K562 (cell line): ENCODE measurements around the gene APBA2. TPM values are rescaled to one million over a fixed set of nuclear protein-coding genes. Genes with fewer than 3 reads are reported as not detected.

Experiments
- ATAC-seq: fragments of 200-7000 bp; cut with Tn5 transposase; 3 replicates; pipeline ENCODE4 v1.9.1; 2020; ENCODE audit warnings: moderate library complexity
- BruUV-seq: library from RNA; stranded (reverse); fragments of 400-500 nt; replicated peaks from 2 replicates; lab custom pipeline; 2021; lab: Mats Ljungman, UMichigan
- CTCF ChIA-PET: fragments of 300-600 bp; formaldehyde crosslinking; extraction: SDS; loops from one replicate; lab custom pipeline; 2021; ENCODE audit warnings: low intra/inter-chr PET ratio; lab: Yijun Ruan, JAX
- POLR2A ChIA-PET: fragments of 300-600, 350-650 bp; sonication (Branson Sonifier 250); formaldehyde crosslinking; extraction: SDS; loops from one replicate; lab custom pipeline; 2021; ENCODE audit warnings: antibody characterized with exemption, inconsistent platforms; lab: Yijun Ruan, JAX
- DNase-seq, 4 experiments: peaks; one replicate each; pipeline versions ENCODE4 v3.0.0 to v3.0.0-alpha.2; 2011 to 2018; ENCODE audit warnings: low spot score in 3 of 4, mixed read lengths in 3 of 4; ENCODE audit errors: extremely low read depth in 1 of 4
- FAIRE-seq: peaks from 2 replicates; lab custom pipeline; 2011; peaks lifted over from hg19 to GRCh38; lab: Jason Lieb, UNC
- H2AFZ ChIP-seq: 2 replicates; pipeline ENCODE4 v1.6.0; 2011; ENCODE audit warnings: low read depth, low read length, control low read depth, inconsistent platforms
- H3K27ac ChIP-seq: fragments of 200-600 bp; 3 replicates; pipeline ENCODE4 v1.8.0; 2011; ENCODE audit warnings: low read depth, mild to moderate bottlenecking, control low read depth, inconsistent platforms, low read length, moderate library complexity, mixed read lengths; ENCODE audit errors: extremely low read depth
- H3K27me3 ChIP-seq, 2 experiments: fragments of 300-600 bp in 1 of 2; 2 replicates in 1 of 2; 3 replicates in 1 of 2; pipeline versions ENCODE4 v1.6.0 to v1.8.0; 2011; ENCODE audit warnings: inconsistent platforms in 2 of 2, low read length in 2 of 2, mild to moderate bottlenecking in 1 of 2, mixed read lengths in 1 of 2, moderate library complexity in 1 of 2; ENCODE audit not compliant: control insufficient read depth in 2 of 2, insufficient read depth in 2 of 2
- H3K36me3 ChIP-seq: fragments of 300-600 bp; 3 replicates; pipeline ENCODE4 v1.8.0; 2011; ENCODE audit warnings: mild to moderate bottlenecking, low read length, inconsistent platforms; ENCODE audit not compliant: control insufficient read depth, insufficient read depth
- H3K4me1 ChIP-seq, 2 experiments: fragments of 200-600 bp in 1 of 2; replicated peaks in 1 of 2; 2 replicates in 1 of 2; 3 replicates in 1 of 2; pipeline versions ENCODE4 v1.5.1 to v1.8.0; 2011; ENCODE audit warnings: inconsistent platforms in 2 of 2, low read length in 2 of 2, mild to moderate bottlenecking in 1 of 2, mixed read lengths in 1 of 2, moderate library complexity in 1 of 2; ENCODE audit not compliant: control insufficient read depth in 2 of 2, insufficient read depth in 2 of 2
- H3K4me2 ChIP-seq: 2 replicates; pipeline ENCODE4 v1.6.1; 2011; ENCODE audit warnings: low read length, control low read depth, inconsistent platforms, mixed read lengths; ENCODE audit not compliant: insufficient read depth
- H3K4me3 ChIP-seq: fragments of 200-600 bp; sonication (generic), shearing (Covaris generic); 2 replicates; pipeline ENCODE4 v1.5.1; 2016; ENCODE audit warnings: control low read depth, inconsistent platforms
- H3K79me2 ChIP-seq: fragments of 200-600 bp; 3 replicates; pipeline ENCODE4 v1.8.0; 2011; ENCODE audit warnings: low read length, inconsistent platforms; ENCODE audit not compliant: control insufficient read depth, insufficient read depth
- H3K9ac ChIP-seq, 2 experiments: 2 replicates each; pipeline versions ENCODE4 v1.6.0 to v1.6.1; 2011; ENCODE audit warnings: low read depth in 2 of 2, low read length in 2 of 2, control low read depth in 1 of 2, inconsistent platforms in 1 of 2, mild to moderate bottlenecking in 1 of 2, mixed read lengths in 1 of 2; ENCODE audit not compliant: insufficient read depth in 1 of 2
- H3K9me1 ChIP-seq: one replicate; pipeline ENCODE4 v1.6.0; 2011; ENCODE audit warnings: inconsistent platforms, mild to moderate bottlenecking, low read length, moderate library complexity; ENCODE audit not compliant: control insufficient read depth, insufficient read depth
- H3K9me3 ChIP-seq: replicated peaks from 2 replicates; pipeline ENCODE4 v1.5.1; 2011; ENCODE audit warnings: low read depth, low read length, inconsistent platforms; ENCODE audit not compliant: control insufficient read depth, insufficient read depth
- H4K20me1 ChIP-seq: replicated peaks from 2 replicates; pipeline ENCODE4 v1.6.1; 2011; ENCODE audit warnings: low read length, inconsistent platforms, mixed read lengths; ENCODE audit not compliant: control insufficient read depth, insufficient read depth
- BMI1 ChIP-seq: fragments of 150-350 bp; IDR thresholded peaks from 2 replicates; pipeline ENCODE4 v1.6.1; 2014; ENCODE audit warnings: low read length
- MLX ChIP-seq, 2 experiments: fragments of 450-650 bp in 1 of 2; sonication (generic) in 1 of 2; formaldehyde crosslinking; conservative IDR thresholded peaks; 2 replicates each; pipeline versions ENCODE4 v1.4.0 to v1.8.1; 2020 to 2022; ENCODE audit warnings: mild to moderate bottlenecking in 1 of 2, missing genetic modification reagents in 1 of 2
- NFIX ChIP-seq: fragments of 250-450 bp; sonication (Bioruptor Pico); IDR thresholded peaks from 2 replicates; pipeline ENCODE4 v1.4.0; 2020; ENCODE audit warnings: low read depth, mild to moderate bottlenecking, moderate library complexity
- ZFP36 ChIP-seq: fragments of 150-350 bp; IDR thresholded peaks from 2 replicates; pipeline ENCODE4 v1.6.1; 2018; ENCODE audit warnings: low read length, low read depth; ENCODE audit not compliant: partially characterized antibody
- WGBS: fragments of 100-300 bp; shearing (Covaris generic); methylation state at CpG from one replicate; pipeline ENCODE4 v1.1.6; 2016; ENCODE audit warnings: low coverage, mixed read lengths; ENCODE audit not compliant: insufficient coverage; ENCODE audit errors: missing lambda C conversion rate; 5-methylcytosine and 5-hydroxymethylcytosine counted together
- in situ Hi-C: fragments of 300-500 bp; cut with MboI; formaldehyde crosslinking; loops from 4 replicates; pipeline ENCODE4 v1.15.0; 2018; ENCODE audit warnings: inconsistent platforms, mixed read lengths
- intact Hi-C: fragments of 100-400 bp; cut with micrococcal nuclease; formaldehyde crosslinking; loops from 2 replicates; pipeline ENCODE4 v1.14.2; 2022
- polyA plus RNA-seq, 8 experiments: library from polyadenylated mRNA; depleted of rRNA in 4 of 8; stranded (reverse) in 5 of 8; unstranded in 3 of 8; fragments of >200 nt; fragmentation: Nextera tagmentation in 2 of 8; fragmentation: Illumina TruSeq in 1 of 8; extraction: Ambion mirVana in 2 of 8; extraction: Trizol in 1 of 8; gene quantifications; 2 replicates each; pipeline versions ENCODE4 v1.2.1 to v1.2.3, GENCODE V29; 2011 to 2014; ENCODE audit warnings: inconsistent platforms in 1 of 8, missing spikeins in 1 of 8
- total RNA-seq, 7 experiments: library from RNA; depleted of rRNA in 6 of 7; stranded (reverse); fragments of >200 nt in 6 of 7; fragmentation: Illumina TruSeq in 2 of 7; extraction: Trizol in 2 of 7; gene quantifications; 2 replicates each; pipeline versions ENCODE4 v1.2.1 to v1.2.3, GENCODE V29; 2011 to 2021; ENCODE audit warnings: low replicate concordance in 1 of 7

APBA2 gene
- total and polyA plus RNA-seq, 9 of the 15 experiments (the other 6 are each of a cell fraction or from before 2014, with no cell fraction given) = 0.24 to 40.9 (median 25.2) TPM

GRCh38 chr15:28876131-28876844 lies 9.5 kb upstream of the APBA2 start:
- Histone ChIP-seq H3K4me3 (no peak overlapping the region), H3K9me3 (no peaks in the 10 kb centered on the region), H3K9ac (no peak overlapping the region), H4K20me1 (no peaks in the 10 kb centered on the region), H3K79me2 (no peaks in the 10 kb centered on the region), H3K36me3 (no peaks in the 10 kb centered on the region), H3K27ac (no peak overlapping the region), H3K4me1 (peaks cover 0 to 8% of the 10 kb centered on the region in 2 experiments; a peak in 1 of 5 replicates), H3K9me1 (no peaks in the 10 kb centered on the region), H3K27me3 (no peaks in the 10 kb centered on the region), H2AFZ (no peak overlapping the region), H3K4me2 (no peak overlapping the region)
- DNase-seq (no peak), FAIRE-seq (no peak), ATAC-seq (no peak)
- TF ChIP-seq MLX (CRISPR knock-in tag; conservative IDR thresholded peaks at IDR 0.05) (no peak), ZFP36 (peak; percentile 52), NFIX (CRISPR knock-in tag) (no peak), BMI1 (no peak)
- no TSS peak for BruUV-seq
- 60% methylated on average over 13 of the region's 14 CpGs for WGBS
- POLR2A ChIA-PET = interaction anchor here (1.0 kb wide), 1 partner anchor 9 kb away, joined by 3 read pairs; no protein-coding TSS in a partner anchor
- CTCF ChIA-PET = no interaction called here
- in situ Hi-C loops = no loop called here
- intact Hi-C loops = no loop called here
